GM18498 (cell line): ENCODE results near the gene TMEM253.

Experiments
- ATAC-seq: cut with Tn5 transposase; IDR thresholded peaks from one replicate; pipeline ENCODE4 v1.9.1; 2021; ENCODE audit warnings: mild to moderate bottlenecking, moderate library complexity; ENCODE audit not compliant: unreplicated experiment

Gene TMEM253

DNA sequence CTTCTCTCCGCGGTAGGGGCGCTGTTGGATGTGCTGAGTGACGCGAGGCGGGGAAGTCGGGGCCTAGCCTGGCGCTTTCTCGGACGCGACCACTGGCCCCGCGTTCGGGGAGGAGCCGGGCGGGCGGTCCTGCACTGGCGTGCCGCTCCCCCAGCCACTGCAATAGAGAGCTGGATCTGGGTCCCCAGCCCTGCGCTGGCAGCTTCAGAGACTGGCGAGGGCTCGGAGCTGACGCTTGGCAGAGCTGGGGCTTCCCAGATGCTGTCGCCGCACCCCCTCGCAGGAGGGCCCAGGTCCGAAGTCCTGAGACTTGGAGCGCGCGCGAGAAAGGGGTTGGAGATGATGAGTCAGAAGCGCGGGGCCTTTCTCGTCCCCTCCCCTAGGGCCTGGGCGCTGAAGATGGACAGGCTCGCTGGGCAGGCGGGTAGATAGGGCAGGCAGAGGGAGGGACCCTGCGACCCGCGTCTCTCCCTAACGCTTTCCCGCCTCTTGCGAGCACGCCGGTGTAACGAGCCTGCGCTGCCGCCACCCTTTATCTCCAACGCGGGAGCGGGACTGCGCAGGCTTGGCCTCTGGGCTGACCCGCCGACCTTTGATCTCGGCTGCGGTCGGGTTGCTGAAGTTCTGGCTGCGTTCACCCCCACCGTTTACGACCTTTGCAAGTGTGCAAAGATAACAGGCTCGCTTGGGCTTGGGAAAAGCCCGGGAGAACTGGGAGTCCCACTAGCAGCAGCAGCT lies 3.0 kb downstream of the TMEM253 start:
- ATAC-seq = peak; percentile 93

DNA sequence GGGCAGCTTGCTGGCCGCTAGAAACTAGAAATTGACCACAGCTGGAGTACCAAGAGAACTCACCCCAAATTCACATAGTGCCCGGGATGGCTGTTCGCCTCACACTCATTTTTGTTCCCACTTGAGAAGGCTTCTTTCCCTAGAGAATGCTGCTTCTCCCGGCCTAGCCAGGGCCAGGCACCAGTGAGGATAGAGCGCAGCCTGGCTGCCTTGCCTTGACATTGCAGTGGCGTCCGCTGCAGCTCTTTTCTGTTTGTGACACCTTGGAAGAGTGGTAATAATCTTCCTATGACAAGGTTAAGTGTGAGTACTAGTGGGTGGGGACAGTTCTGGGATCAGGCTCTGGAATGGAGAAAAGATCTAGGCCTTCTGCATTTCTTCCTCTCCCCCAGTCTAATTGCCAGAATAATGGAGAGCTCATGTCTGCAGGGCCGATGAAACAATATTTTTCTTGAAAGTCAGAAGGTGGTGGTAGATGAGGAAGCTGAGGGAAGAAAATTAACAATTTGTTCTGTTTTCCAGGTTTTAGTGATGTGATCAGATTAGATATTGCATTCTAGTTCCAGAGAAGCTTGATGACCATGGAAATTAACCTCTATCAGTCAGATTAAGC lies 3.7 kb downstream of the TMEM253 start:
- ATAC-seq = peak; percentile 44

DNA sequence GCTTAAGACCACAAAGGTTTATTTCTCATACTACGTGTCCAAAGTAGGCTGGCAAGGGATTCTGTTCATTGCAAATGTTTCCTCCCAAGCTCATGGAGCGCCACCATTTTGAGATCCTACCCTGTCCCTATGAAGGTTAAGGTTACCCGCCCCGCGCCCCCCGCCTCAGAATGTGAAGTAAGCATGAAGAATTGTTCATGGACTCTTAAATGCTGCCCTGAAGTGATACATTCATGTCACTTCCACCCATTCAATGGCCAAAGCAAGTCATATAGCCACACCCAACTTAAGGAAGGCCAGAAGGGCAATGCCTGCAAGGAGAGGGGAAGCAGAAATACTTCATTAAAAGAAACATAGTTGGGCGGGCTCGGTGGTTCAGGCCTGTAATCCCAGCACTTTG lies 4.2 kb downstream of the TMEM253 start:
- no peak for ATAC-seq

DNA sequence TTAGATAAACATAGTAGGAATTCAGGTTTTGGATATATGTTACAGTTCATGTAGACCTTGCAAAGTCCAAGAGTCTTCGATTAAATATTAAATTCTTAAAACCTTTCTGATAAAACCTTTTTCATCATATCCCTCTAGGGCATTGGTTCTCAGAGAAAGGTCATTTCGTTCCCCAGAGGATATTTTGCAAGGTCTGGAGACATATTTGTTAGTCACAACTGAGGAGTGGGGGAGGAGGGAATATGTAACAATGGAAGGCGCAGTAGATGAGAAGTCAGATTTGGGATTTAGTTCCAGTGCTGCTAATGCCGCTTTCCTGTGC lies 5.3 kb downstream of the TMEM253 start:
- ATAC-seq = no peak

DNA sequence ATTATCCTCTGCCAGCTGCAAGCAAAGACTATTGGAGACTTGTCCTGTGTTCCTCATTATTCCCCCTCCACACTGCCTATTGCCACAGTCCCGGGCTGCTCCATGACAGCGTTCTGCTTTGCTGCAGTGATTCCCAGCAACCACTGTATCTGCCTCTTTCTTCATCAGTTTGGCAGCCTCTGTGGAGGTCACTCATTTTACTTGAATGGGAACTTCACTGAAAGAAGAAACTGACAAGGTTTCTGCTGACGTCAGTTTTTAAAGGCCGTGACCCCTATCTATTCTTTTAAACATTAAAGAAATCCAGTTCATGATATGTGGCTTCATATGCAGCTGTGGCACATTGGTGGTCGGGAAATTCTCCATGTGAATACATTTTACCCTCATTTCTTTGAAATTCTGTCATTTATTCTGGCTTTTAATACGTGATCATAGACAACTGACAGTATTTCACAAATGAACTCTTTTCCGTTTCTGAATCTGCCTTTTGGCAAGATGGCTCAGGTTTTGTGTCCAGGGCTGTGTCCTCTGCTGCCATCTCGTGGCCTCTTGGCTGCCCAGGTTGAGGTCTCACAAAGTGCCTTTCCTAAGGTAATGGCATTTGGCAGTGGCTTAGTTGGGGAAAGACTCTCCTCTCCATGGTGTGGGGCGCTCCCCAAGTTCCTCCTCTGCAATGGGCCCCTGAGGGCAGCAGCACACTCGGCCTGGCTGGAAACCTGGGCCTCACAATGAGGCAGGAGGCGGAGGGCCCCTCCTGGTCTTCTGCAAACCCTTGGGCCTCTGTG lies 5.8 kb downstream of the TMEM253 start:
- ATAC-seq = no peak

DNA sequence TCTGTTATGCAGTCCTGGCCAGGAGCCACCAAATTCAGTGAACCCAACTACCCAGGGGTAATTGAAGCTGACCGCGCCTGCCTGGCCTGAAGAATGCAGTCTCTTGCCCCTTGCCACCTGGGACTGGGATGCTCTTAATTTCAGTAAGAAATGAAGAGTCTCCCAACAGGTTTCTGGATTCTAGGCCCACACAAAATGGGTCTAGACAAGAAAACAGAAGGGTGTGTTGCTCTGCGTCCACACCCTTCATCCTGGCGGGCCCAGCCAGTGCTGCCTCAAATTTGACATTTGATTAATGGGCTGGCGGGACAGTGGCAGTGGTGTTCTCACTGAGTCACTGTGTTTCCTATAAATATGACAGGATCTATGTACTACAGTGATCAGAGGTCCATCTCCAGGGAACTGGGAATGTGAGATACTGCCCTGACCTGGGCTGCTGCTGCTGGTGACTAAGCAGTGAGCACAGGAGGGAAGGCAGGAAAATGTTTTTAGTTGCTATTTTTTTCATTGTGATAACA lies 6.5 kb downstream of the TMEM253 start:
- no peak for ATAC-seq

DNA sequence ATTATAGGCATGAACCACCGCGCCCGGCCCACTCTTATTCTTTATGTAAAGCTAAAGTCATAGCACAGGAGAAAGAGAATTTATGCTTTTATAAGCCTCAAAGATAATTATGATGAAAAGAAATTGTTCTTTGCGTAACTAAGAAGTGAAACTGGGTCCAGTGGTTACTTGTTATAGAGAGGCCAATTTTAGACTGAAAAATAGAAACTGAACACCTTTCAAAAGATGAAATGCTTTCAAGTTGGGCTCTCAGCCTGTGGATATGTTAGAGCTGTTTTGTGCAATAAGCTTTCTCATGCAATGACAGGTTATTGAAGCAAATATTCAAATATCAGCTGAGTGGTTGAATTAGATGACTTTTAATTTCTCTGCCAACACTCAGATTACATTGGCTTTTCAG lies 7.9 kb downstream of the TMEM253 start:
- peak; percentile 25 for ATAC-seq

DNA sequence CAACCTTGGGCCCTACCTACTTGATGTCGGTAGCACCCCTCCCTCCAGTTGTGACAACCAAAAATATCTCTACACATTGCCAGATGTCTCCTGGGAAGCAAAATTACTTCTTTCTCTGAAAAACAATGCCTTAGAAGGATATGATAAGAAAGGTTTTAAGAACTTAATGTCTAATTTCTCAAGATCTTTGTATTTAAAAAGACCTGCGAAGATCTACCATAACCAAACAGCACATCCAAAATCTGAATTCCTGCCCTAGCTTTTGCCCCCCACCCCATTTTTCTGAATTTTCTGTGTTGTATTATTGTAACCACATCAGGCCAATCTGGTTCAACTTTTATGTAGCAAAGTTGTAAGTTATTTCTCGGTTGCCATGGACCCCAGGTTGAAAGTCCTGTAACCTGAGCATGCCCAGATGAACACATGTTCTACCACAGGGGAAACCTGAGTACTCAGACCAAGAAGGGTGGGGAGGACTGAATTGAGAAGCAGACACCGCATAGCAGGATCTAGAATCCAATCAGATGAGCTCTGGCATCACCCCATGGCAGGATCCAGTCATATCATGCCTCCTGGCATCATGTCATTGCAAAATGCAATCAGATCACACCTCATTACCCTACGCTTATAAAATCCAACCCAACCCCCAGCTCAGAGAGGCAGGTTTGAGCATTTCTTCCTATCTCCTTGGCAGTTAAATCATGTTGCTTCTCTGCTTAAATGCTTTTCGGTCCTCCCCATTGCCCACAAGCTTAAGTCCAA lies 8.7 kb downstream of the TMEM253 start:
- ATAC-seq = peak; percentile 55

DNA sequence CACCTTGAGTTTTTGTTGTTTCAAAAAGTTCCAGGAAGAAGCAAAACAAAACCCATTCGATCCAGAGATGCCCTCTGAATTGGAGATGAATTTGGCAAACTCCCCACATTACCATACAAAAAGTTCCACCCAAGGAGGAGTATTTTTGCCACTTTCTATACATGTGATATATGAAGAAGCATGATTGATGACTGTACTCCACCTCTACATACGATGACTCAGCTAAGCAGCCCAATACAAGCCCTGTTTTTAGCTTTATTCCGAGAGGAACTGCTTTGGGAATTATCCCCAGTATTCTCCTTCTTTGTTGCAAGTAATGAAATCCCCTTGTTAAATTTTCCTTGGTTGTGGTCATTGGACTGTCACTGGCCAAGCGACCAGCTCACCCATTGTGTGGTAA lies 11.4 kb downstream of the TMEM253 start:
- no peak for ATAC-seq

DNA sequence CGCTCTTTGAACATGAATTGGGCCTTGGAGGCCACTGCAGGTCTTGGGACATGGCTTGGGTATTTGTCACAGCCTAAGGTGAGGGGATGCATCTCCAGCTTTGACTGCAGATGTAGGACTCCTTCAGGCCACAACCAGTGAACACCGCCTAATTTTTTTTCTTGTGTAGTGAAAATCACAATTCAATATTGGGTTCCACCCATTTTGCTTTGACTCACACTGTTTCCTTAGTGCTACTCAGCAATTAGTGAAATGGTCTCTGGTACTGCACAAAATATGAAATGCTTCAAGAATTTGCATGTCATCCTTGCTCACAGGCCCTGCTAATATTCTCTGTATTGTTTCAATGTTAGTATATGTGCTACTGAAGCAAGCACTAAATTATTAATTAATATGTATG lies 12.5 kb downstream of the TMEM253 start:
- no peak for ATAC-seq

DNA sequence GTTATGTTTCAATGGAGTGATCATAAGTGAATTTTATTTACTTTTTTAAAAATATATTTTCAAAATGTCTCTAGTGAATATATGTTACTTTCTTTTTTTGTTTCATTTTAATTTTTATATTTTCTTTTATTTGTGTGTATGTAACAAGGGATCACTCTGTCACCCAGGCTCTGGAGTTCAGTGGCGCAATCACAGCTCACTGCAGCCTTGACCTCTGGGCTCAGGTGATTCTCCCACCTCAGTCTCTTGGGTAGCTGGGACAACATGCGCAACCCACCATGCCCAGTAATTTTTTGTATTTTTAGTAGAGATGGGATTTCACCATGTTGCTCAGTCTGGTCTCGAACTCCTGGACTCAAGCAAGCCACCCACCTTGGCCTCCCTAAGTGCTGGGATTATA lies 18.1 kb downstream of the TMEM253 start:
- no peak for ATAC-seq

DNA sequence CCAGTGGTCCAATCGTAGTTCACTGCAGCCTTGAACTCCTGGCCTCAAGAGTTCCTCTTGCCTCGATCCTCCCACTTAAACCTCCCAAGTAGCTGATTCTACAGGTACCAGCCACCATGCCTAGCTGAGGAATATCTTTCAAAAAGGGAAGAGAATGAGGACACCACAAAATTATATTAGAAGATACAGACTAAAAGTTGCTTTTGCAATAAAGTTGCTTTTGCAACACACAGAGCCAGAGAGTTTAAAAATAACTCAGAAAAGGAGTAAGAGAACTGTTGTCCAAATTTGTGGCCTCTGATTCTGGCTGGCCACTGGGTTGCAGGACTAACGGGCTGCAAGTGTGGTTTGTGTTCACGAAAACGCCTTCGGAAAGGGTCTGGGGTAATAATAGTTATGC lies 19.8 kb downstream of the TMEM253 start:
- ATAC-seq = no peak

DNA sequence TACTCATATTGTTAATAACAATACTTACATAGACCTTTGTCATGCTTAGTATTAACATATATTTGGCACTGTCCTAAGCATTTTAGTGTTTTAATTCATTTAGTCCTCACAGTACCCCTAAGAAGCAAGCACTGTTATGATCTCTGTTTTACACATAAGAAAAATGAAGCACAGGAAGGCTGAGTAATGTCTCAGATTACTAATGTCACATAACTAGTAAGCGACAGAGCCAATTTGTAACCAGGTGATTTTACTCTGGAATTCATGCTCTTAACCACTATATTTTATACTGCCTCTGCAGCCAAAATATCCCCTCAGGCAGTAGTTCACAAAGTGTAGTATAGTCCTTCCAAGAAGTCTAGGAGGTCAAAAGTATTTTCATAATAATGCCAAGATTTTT lies 20.3 kb downstream of the TMEM253 start:
- no peak for ATAC-seq

DNA sequence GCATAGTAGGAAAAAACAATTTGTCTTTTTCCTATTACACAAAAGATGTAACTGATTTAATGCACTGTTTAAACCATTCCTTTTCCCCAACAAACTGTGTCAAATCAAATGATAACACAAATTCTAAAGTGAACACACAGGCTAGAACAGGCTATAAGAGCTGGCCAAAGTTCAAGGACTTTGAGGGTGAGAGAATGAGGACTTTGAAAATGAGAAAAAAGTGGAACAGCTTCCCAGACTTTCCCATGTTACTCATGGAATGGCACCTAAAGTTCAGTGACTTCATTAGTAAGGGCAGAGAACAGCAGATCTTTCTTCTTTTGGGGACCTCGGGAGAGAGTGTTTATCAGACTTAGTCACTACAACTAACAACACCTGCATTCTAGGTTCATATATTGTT lies 22.6 kb downstream of the TMEM253 start:
- ATAC-seq = no peak

DNA sequence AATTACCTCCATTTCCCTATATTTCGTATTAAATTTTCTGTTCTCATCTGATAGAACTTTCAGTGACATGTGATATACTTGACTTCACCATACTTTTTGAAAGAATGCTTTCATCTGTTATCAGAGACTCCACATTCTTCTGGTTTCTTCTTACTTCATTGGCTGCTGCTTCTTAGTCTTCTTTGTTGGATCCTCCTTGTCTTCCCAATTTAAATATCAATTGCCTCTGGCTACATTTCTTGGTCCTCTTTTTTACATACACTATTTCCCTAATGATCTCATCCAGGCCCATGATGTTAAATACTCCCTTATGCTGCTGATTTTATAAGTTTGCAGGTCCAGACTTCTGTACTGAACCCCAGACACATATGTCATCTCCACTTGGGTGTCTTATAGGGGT lies 33.0 kb downstream of the TMEM253 start:
- no peak for ATAC-seq

DNA sequence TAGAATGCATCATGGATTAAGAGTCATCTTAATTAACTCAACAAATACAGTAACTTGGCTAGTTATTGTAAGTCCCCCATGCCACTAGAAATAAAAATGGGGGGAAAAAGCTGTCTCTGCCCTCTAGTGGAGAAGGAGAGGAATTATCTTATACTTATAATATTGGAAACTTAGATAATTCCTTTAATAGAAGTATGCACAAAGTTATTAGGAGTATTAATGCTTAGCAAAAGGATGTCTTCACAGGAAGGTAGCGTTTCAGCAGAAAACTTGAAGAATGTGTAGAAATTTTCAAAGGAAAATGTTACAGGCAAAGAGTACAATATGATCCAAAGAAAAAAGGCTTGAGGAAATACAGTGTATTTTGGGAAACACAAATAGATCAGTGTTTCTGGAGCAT lies 35.2 kb downstream of the TMEM253 start:
- ATAC-seq = no peak

DNA sequence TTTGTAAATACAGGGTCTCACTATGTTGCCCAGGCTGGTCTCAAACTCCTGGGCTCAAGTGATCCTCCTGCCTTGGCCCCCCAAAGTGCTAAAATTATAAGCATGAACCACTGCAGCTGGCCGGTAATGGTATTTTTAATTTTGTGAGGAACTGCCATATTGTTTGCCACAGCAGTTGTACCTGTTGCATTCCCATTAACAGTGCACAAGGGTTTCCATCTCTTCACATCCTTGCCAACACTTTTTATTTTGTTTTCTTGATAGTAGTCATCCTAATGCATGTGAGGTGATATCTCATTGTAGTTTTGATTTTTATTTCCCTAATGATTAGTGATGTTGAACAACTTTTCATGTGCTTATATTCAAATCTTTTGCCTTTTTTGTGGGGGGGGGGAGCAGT lies 41.5 kb downstream of the TMEM253 start:
- ATAC-seq = no peak

DNA sequence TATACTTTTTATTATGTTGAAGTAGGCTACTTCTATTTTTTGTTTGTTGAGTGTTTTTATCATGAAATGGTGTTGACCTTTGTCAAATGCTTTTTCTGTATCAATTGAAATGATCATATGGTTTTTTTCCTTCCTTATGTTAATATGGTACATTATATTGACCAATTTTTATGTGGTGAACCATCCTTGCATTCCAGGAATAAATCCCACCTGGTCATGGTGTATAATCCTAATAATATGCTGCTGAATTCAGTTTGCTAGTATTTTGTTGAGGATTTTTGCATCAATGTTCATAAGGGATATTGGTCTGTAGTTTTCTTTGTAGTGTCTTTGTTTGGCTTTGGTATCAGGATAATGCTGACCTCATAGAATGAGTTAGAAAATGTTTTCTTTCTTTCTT lies 44.6 kb downstream of the TMEM253 start:
- no peak for ATAC-seq

DNA sequence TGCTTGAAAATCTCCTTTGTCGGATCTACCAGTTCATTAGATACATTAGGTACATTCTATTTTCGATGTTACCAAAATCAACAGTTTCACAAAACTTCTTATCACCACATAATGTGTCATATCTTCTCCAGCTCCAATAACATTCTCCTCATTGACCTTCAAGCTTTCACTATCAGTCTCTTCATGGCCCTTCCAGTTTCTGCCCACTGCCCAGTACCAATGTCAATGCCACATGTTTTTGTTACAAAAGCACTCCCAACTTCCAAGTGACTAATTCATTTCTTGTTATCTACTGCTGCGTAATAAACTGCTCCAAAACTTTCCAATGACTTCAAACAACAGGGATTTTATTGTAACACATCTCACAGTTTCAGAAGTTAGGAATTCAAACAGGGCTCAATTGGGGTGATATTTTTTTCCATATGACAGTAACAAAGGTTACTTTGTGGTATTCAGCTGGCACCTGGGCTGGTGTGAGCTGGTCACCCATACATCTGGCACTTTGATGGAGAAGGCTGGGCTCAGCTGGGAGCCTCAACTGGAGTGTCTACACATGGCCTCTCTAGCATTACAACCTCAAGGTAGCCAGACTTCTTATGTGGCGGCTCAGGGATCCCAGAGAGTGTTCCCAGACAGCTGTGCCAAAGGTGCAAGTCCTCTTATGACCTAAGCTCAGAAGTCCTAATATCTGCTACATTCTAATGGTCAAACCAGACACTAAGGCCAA lies 48.9 kb downstream of the TMEM253 start:
- ATAC-seq = no peak
